DMS153 treated with DMSO at 0.1 percent for 48 hours (cell line): ENCODE measurements around the gene RAG1.
"Not testable (repeated sequence)": the region's sequence is repeated elsewhere in the genome, so short reads cannot be mapped to it uniquely, and the experiment has no call there.

Source experiments
- DNase-seq: peaks from one replicate; lab custom pipeline; 2025; ENCODE audit not compliant: unreplicated experiment; lab: John Stamatoyannopoulos, UW

RAG1 gene

GRCh38 chr11:36567694-36568093 lies at the start of gene RAG1:
Gene RAG1, plus strand, starts transcription at chr11:36568007. Its CDS starts 5,298 bp downstream, at chr11:36573305.
- DNase-seq = no peak

- no peak for DNase-seq
These were observed 37.0 kb upstream of the RAG1 start for GRCh38 chr11:36530840-36531239.

GRCh38 chr11:36532941-36533601 lies 34.7 kb upstream of the RAG1 start:
- no peak for DNase-seq

- no peak for DNase-seq
These were observed 33.4 kb upstream of the RAG1 start for GRCh38 chr11:36534276-36534840.

- no peak for DNase-seq
These were observed 26.8 kb upstream of the RAG1 start for GRCh38 chr11:36540998-36541397.

GRCh38 chr11:36550385-36551115 lies 17.3 kb upstream of the RAG1 start:
- no peak for DNase-seq

- not testable (repeated sequence) for DNase-seq
These were observed 10.4 kb upstream of the RAG1 start for GRCh38 chr11:36557390-36557789.

- no peak for DNase-seq
These were observed 9.8 kb upstream of the RAG1 start for GRCh38 chr11:36557991-36558390.

- DNase-seq = no peak
These were observed 9.0 kb upstream of the RAG1 start for GRCh38 chr11:36558571-36559413.

- DNase-seq = peak; percentile 27
These were observed 3.3 kb upstream of the RAG1 start for GRCh38 chr11:36564376-36565030.

- DNase-seq = no peak
These were observed 2.7 kb upstream of the RAG1 start for GRCh38 chr11:36565031-36565610.

- no peak for DNase-seq
These were observed 1.3 kb upstream of the RAG1 start for GRCh38 chr11:36566407-36567053.

GRCh38 chr11:36569095-36569494 lies 1.3 kb downstream of the RAG1 start:
- DNase-seq = no peak

GRCh38 chr11:36574486-36574885 lies 6.7 kb downstream of the RAG1 start:
- no peak for DNase-seq

- DNase-seq = no peak
These were observed 9.6 kb downstream of the RAG1 start for GRCh38 chr11:36577373-36577772.

GRCh38 chr11:36577859-36578258 lies 10.1 kb downstream of the RAG1 start:
- no peak for DNase-seq

GRCh38 chr11:36578458-36578857 lies 10.7 kb downstream of the RAG1 start:
- DNase-seq = no peak

GRCh38 chr11:36581536-36581935 lies 13.7 kb downstream of the RAG1 start:
- DNase-seq = no peak

GRCh38 chr11:36583667-36584066 lies 15.9 kb downstream of the RAG1 start:
- DNase-seq = no peak

- no peak for DNase-seq
These were observed 18.7 kb downstream of the RAG1 start for GRCh38 chr11:36586543-36586942.
